HepG2 (cell line): ENCODE results near the gene DDAH1. TPM values are rescaled to one million over a fixed set of nuclear protein-coding genes. Genes with fewer than 3 reads are reported as not detected.

Experiments
- ATAC-seq: fragments of 200-7000 bp; cut with Tn5 transposase; 3 replicates; pipeline ENCODE4 v1.9.1; 2020; ENCODE audit warnings: mild to moderate bottlenecking, moderate library complexity
- BruUV-seq: library from RNA; stranded (reverse); fragments of 400-500 nt; replicated peaks from 2 replicates; lab custom pipeline; 2021; lab: Mats Ljungman, UMichigan
- CTCF ChIA-PET: fragments of 300-600 bp; formaldehyde crosslinking; extraction: SDS; loops from one replicate; lab custom pipeline; 2021; ENCODE audit warnings: low total read pairs, inconsistent platforms, low intra/inter-chr PET ratio; lab: Yijun Ruan, JAX
- POLR2A ChIA-PET: fragments of 350-600 bp; sonication (Branson Sonifier 250); formaldehyde crosslinking; loops from one replicate; lab custom pipeline; 2020; ENCODE audit warnings: antibody characterized with exemption, inconsistent platforms; lab: Yijun Ruan, JAX
- DNase-seq: peaks from one replicate; pipeline ENCODE4 v3.0.0-alpha.2; 2015; ENCODE audit warnings: low spot score
- FAIRE-seq: peaks from 3 replicates; lab custom pipeline; 2011; peaks lifted over from hg19 to GRCh38; lab: Jason Lieb, UNC
- H2AFZ ChIP-seq: one replicate; pipeline ENCODE4 v1.6.1; 2011; ENCODE audit warnings: low read length, inconsistent platforms
- H3K27ac ChIP-seq: fragments of 300-600 bp; 3 replicates; pipeline ENCODE4 v1.8.0; 2011; ENCODE audit warnings: mixed run types, mild to moderate bottlenecking, mixed read lengths, low read length, inconsistent platforms; ENCODE audit not compliant: insufficient read depth; ENCODE audit errors: extremely low read length
- H3K27me3 ChIP-seq, 2 experiments: fragments of 200-600 bp in 1 of 2; 2 replicates in 1 of 2; 3 replicates in 1 of 2; pipeline versions ENCODE4 v1.6.0 to v1.8.0; 2011; ENCODE audit warnings: low read length in 2 of 2, mild to moderate bottlenecking in 2 of 2, moderate library complexity in 2 of 2, inconsistent platforms in 1 of 2; ENCODE audit not compliant: insufficient read depth in 2 of 2, control insufficient read depth in 1 of 2
- H3K36me3 ChIP-seq, 2 experiments: fragments of 200-600 bp in 1 of 2; replicated peaks in 1 of 2; 2 replicates in 1 of 2; 3 replicates in 1 of 2; pipeline versions ENCODE4 v1.5.1 to v1.8.0; 2011; ENCODE audit warnings: low read length in 2 of 2, inconsistent platforms in 1 of 2; ENCODE audit not compliant: insufficient read depth in 2 of 2, control insufficient read depth in 1 of 2
- H3K4me1 ChIP-seq: 2 replicates; pipeline ENCODE4 v1.5.1; 2012; ENCODE audit warnings: low read length, inconsistent platforms; ENCODE audit not compliant: insufficient read depth
- H3K4me2 ChIP-seq: 2 replicates; pipeline ENCODE4 v1.6.0; 2011; ENCODE audit warnings: low read depth, low read length, inconsistent platforms
- H3K4me3 ChIP-seq, 3 experiments: fragments of 200-600 bp in 1 of 3; sonication (generic), shearing (Covaris generic) in 1 of 3; replicated peaks in 1 of 3; 2 replicates each; pipeline ENCODE4 v1.5.1; 2011 to 2016; ENCODE audit warnings: low read length in 3 of 3, inconsistent platforms in 2 of 3, low read depth in 2 of 3, mild to moderate bottlenecking in 2 of 3, control low read depth in 1 of 3, mixed read lengths in 1 of 3; ENCODE audit not compliant: insufficient read depth in 1 of 3
- H3K79me2 ChIP-seq: one replicate; pipeline ENCODE4 v1.6.1; 2011; ENCODE audit warnings: low read length, inconsistent platforms; ENCODE audit not compliant: insufficient read depth
- H3K9ac ChIP-seq: 2 replicates; pipeline ENCODE4 v1.6.0; 2011; ENCODE audit warnings: mild to moderate bottlenecking, low read depth, low read length, inconsistent platforms; ENCODE audit not compliant: insufficient read depth
- H3K9me3 ChIP-seq: 2 replicates; pipeline ENCODE4 v1.5.1; 2012; ENCODE audit warnings: mild to moderate bottlenecking, low read length
- H4K20me1 ChIP-seq: 2 replicates; pipeline ENCODE4 v1.6.0; 2011; ENCODE audit warnings: inconsistent platforms, mild to moderate bottlenecking, low read length, moderate library complexity; ENCODE audit not compliant: insufficient read depth
- AFF4 ChIP-seq: sonication (generic); formaldehyde crosslinking; IDR thresholded peaks from 2 replicates; pipeline ENCODE4 v1.4.0; 2020; ENCODE audit warnings: missing genetic modification reagents
- HNRNPL ChIP-seq: fragments of 200-400 bp; formaldehyde crosslinking; IDR thresholded peaks from 2 replicates; pipeline ENCODE4 v1.6.1; 2017; ENCODE audit warnings: mild to moderate bottlenecking, low read depth, low read length
- MAFF ChIP-seq: IDR thresholded peaks from 2 replicates; pipeline ENCODE4 v1.6.1; 2011; ENCODE audit warnings: low read depth, low read length, improper control_type of control experiment
- NR0B2 ChIP-seq: sonication (generic); formaldehyde crosslinking; IDR thresholded peaks from 2 replicates; pipeline ENCODE4 v1.4.0; 2020; ENCODE audit warnings: mild to moderate bottlenecking, missing genetic modification reagents
- SAP130 ChIP-seq: IDR thresholded peaks from 2 replicates; pipeline ENCODE4 v1.6.1; 2016; ENCODE audit warnings: low read depth
- SMAD1 ChIP-seq: sonication (generic); formaldehyde crosslinking; IDR thresholded peaks from 2 replicates; pipeline ENCODE4 v1.4.0; 2020; ENCODE audit warnings: missing genetic modification reagents, low read depth, mild to moderate bottlenecking, borderline replicate concordance
- SP1 ChIP-seq, 2 experiments: fragments of 450-650 bp in 1 of 2; sonication (generic) in 1 of 2; formaldehyde crosslinking in 1 of 2; IDR thresholded peaks; 2 replicates each; pipeline versions ENCODE4 v1.4.0 to v1.6.1; 2016 to 2020; ENCODE audit warnings: missing genetic modification reagents in 1 of 2
- TRIM24 ChIP-seq: sonication (generic); formaldehyde crosslinking; IDR thresholded peaks from 2 replicates; pipeline ENCODE4 v1.8.0; 2022; ENCODE audit warnings: mild to moderate bottlenecking, missing genetic modification reagents
- ZNF451 ChIP-seq: sonication (generic); formaldehyde crosslinking; IDR thresholded peaks from 2 replicates; pipeline ENCODE4 v1.5.0; 2020; ENCODE audit warnings: mild to moderate bottlenecking, missing genetic modification reagents
- ZNF552 ChIP-seq: sonication (generic); formaldehyde crosslinking; IDR thresholded peaks from 2 replicates; pipeline ENCODE4 v1.9.0; 2022; ENCODE audit warnings: missing genetic modification reagents, mild to moderate bottlenecking, borderline replicate concordance
- in situ Hi-C: cut with HindIII; loops from 2 replicates; pipeline ENCODE4 v1.10.0; 2017; ENCODE audit warnings: low pct_unique_long_range_greater_than_20kb; ENCODE audit not compliant: extremely low pct_ligation_motif_present
- intact Hi-C: fragments of 100-400 bp; cut with micrococcal nuclease; formaldehyde crosslinking; loops from one replicate; pipeline ENCODE4 v1.10.0; 2022; ENCODE audit not compliant: unreplicated experiment
- polyA plus RNA-seq, 8 experiments: library from polyadenylated mRNA; depleted of rRNA in 3 of 8; stranded (reverse) in 7 of 8; unstranded in 1 of 8; fragments of >200 nt; fragmentation: Illumina TruSeq in 4 of 8; extraction: Trizol in 4 of 8; gene quantifications; 2 replicates each; pipeline versions ENCODE4 v1.2.1 to v1.2.3, GENCODE V29; 2011 to 2016; ENCODE audit warnings: low read depth in 4 of 8, missing spikeins in 1 of 8, mixed read lengths in 1 of 8; ENCODE audit not compliant: insufficient read depth in 1 of 8
- total RNA-seq, 5 experiments: library from RNA; depleted of rRNA; stranded (reverse); fragments of >200 nt; fragmentation: Illumina TruSeq; extraction: Trizol; gene quantifications; 2 replicates each; pipeline ENCODE4 v1.2.3, GENCODE V29; 2016; ENCODE audit warnings: low read depth in 1 of 5

DDAH1 gene
- total and polyA plus RNA-seq, 2 of the 13 experiments (the other 11 are each of a cell fraction or from before 2014, with no cell fraction given): 39.7 to 64.4 TPM

- Histone ChIP-seq H3K4me2 (no peak overlapping the region), H4K20me1 (no peaks in the 10 kb centered on the region), H3K27me3 (no peaks in the 10 kb centered on the region), H3K36me3 (no peaks in the 10 kb centered on the region; a peak in 1 of 5 replicates), H3K79me2 (peaks cover 18% of the 10 kb centered on the region), H3K4me3 (no peak overlapping the region), H3K9ac (no peak overlapping the region), H3K9me3 (no peaks in the 10 kb centered on the region), H3K4me1 (peaks cover 13% of the 10 kb centered on the region; the same call in 1 of the 2 replicates), H2AFZ (no peak overlapping the region)
- POLR2A ChIA-PET: no interaction called here
- CTCF ChIA-PET: no interaction called here
- DNase-seq: no peak
- intact Hi-C loops (no loop called here), in situ Hi-C loops (no loop called here)
- FAIRE-seq: no peak
- TF ChIP-seq HNRNPL (no peak), TRIM24 (no peak), SP1 (IDR thresholded peaks at IDR 0.05) (no peak), SP1 (CRISPR knock-in tag; IDR thresholded peaks at IDR 0.05) (no peak), ZNF552 (CRISPR knock-in tag) (no peak), SMAD1 (no peak), ZNF451 (CRISPR knock-in tag) (no peak), NR0B2 (CRISPR knock-in tag) (no peak), SAP130 (CRISPR knock-in tag) (no peak), MAFF (no peak), AFF4 (CRISPR knock-in tag) (no peak)
- TF ChIP-seq, all 625 proteins: peak for 0
- BruUV-seq: no TSS peak
- no peak overlapping the region for H3K27ac ChIP-seq
- no peak for ATAC-seq
Observed at GRCh38 chr1:85393490-85393889, 71.5 kb downstream of the DDAH1 start.
